B cell (primary cell): ENCODE results near the gene PICK1. TPM values are rescaled to one million over a fixed set of nuclear protein-coding genes. Genes with fewer than 3 reads are reported as not detected.

Source experiments
- ATAC-seq: fragments of 200-7000 bp; cut with Tn5 transposase; one replicate; pipeline ENCODE4 v1.10.0; 2021; ENCODE audit warnings: low read depth, mild to moderate bottlenecking, moderate number of reproducible peaks, moderate library complexity
- CTCF ChIA-PET: fragments of 350-600 bp; sonication (Branson Sonifier 250); formaldehyde crosslinking; loops from one replicate; lab custom pipeline; 2021; ENCODE audit warnings: antibody characterized with exemption, inconsistent platforms; lab: Charles Lee
- POLR2A ChIA-PET: fragments of 350-600 bp; sonication (Branson Sonifier 250); formaldehyde crosslinking; loops from one replicate; lab custom pipeline; 2021; ENCODE audit warnings: antibody characterized with exemption; lab: Charles Lee
- DNase-seq: peaks from one replicate; pipeline ENCODE4 v3.0.0; 2013
- H2AFZ ChIP-seq: 2 replicates; pipeline ENCODE4 v1.6.1; 2012; ENCODE audit warnings: mild to moderate bottlenecking, low read depth, low read length; ENCODE audit not compliant: insufficient read depth, poor library complexity, severe bottlenecking
- H3K27ac ChIP-seq, 2 donors: 1 replicate in 1 of 2; 2 replicates in 1 of 2; pipeline ENCODE4 v1.5.1; 2012 to 2013; ENCODE audit warnings: low read length in 2 of 2, mild to moderate bottlenecking in 2 of 2, moderate library complexity in 1 of 2
- H3K27me3 ChIP-seq, 4 experiments: fragments of 200-600 bp in 1 of 4; sonication (generic) in 1 of 4; replicated peaks in 1 of 4; 1 replicate in 2 of 4; 2 replicates in 2 of 4; pipeline versions ENCODE4 v1.6.1 to v1.7.0; 2013 to 2016; ENCODE audit warnings: low read length in 3 of 4, mild to moderate bottlenecking in 2 of 4, mixed read lengths in 1 of 4, moderate library complexity in 1 of 4; ENCODE audit not compliant: insufficient read depth in 4 of 4, control insufficient read depth in 3 of 4; ENCODE audit errors: control extremely low read depth in 1 of 4
- H3K36me3 ChIP-seq, 2 experiments: replicated peaks in 1 of 2; 1 replicate in 1 of 2; 2 replicates in 1 of 2; pipeline versions ENCODE4 v1.6.1 to v1.7.1; 2013; ENCODE audit warnings: low read length in 1 of 2; ENCODE audit not compliant: insufficient read depth in 2 of 2, control insufficient read depth in 1 of 2; ENCODE audit errors: control extremely low read depth in 1 of 2, extremely low read depth in 1 of 2
- H3K4me1 ChIP-seq, 2 donors: fragments of 200-600 bp in 1 of 2; sonication (generic) in 1 of 2; 1 replicate in 1 of 2; 2 replicates in 1 of 2; pipeline versions ENCODE4 v1.5.1 to v1.6.1; 2013 to 2017; ENCODE audit warnings: low read length in 2 of 2; ENCODE audit not compliant: control insufficient read depth in 2 of 2, insufficient read depth in 2 of 2
- H3K4me2 ChIP-seq: replicated peaks from 2 replicates; pipeline ENCODE3; 2012; ENCODE audit warnings: mild to moderate bottlenecking, low read depth, low read length; ENCODE audit not compliant: poor library complexity, severe bottlenecking
- H3K4me3 ChIP-seq, 5 experiments: fragments of 200-600 bp in 1 of 5; sonication (generic) in 1 of 5; 1 replicate in 3 of 5; 2 replicates in 2 of 5; pipeline versions ENCODE4 v1.5.1 to v1.7.0; 2011 to 2016; ENCODE audit warnings: low read length in 4 of 5, mild to moderate bottlenecking in 4 of 5, low read depth in 2 of 5, control low read depth in 1 of 5, moderate library complexity in 1 of 5; ENCODE audit not compliant: insufficient read depth in 1 of 5; ENCODE audit errors: control extremely low read depth in 1 of 5, extremely low read depth in 1 of 5
- H3K79me2 ChIP-seq: fragments of 200-600 bp; sonication (generic); one replicate; pipeline ENCODE4 v1.6.0; 2016; ENCODE audit warnings: low read length; ENCODE audit not compliant: control insufficient read depth, insufficient read depth
- H3K9ac ChIP-seq: fragments of 200-600 bp; sonication (generic); 2 replicates; pipeline ENCODE4 v1.6.1; 2017; ENCODE audit warnings: mild to moderate bottlenecking, low read length, moderate library complexity
- H3K9me3 ChIP-seq, 3 donors: one replicate each; pipeline versions ENCODE4 v1.6.1 to v1.7.1; 2013; ENCODE audit warnings: low read length in 2 of 3; ENCODE audit not compliant: control insufficient read depth in 2 of 3, insufficient read depth in 1 of 3; ENCODE audit errors: control extremely low read depth in 1 of 3
- H4K20me1 ChIP-seq: 2 replicates; pipeline ENCODE4 v1.6.0; 2012; ENCODE audit warnings: mild to moderate bottlenecking, low read length; ENCODE audit not compliant: insufficient read depth, control insufficient read depth, poor library complexity, severe bottlenecking
- H3K27ac Mint-ChIP-seq: one replicate; pipeline ENCODE4 v1.8.0; 2021; ENCODE audit warnings: mixed read lengths
- H3K27me3 Mint-ChIP-seq: one replicate; pipeline ENCODE4 v1.8.0; 2021; ENCODE audit warnings: mixed read lengths
- H3K4me1 Mint-ChIP-seq: one replicate; pipeline ENCODE4 v1.8.0; 2021; ENCODE audit warnings: mixed read lengths
- H3K4me3 Mint-ChIP-seq: one replicate; pipeline ENCODE4 v1.8.0; 2021; ENCODE audit warnings: mixed read lengths
- H3K9me3 Mint-ChIP-seq: one replicate; pipeline ENCODE4 v1.8.0; 2022; ENCODE audit warnings: mixed read lengths; ENCODE audit not compliant: insufficient read depth
- CTCF ChIP-seq: fragments of 200-600 bp; IDR thresholded peaks from one replicate; pipeline ENCODE4 v1.8.0; 2022; ENCODE audit warnings: antibody characterized with exemption, mild to moderate bottlenecking
- EZH2 ChIP-seq: IDR thresholded peaks from 2 replicates; pipeline ENCODE4 v1.6.1; 2012; ENCODE audit warnings: borderline replicate concordance, low read depth, mild to moderate bottlenecking, moderate library complexity, low read length; ENCODE audit not compliant: insufficient read depth, poor library complexity, severe bottlenecking
- WGBS: methylation state at CpG from one replicate; pipeline ENCODE4 v1.1.5; 2013; ENCODE audit warnings: missing lambda C conversion rate; ENCODE audit not compliant: insufficient coverage; 5-methylcytosine and 5-hydroxymethylcytosine counted together
- intact Hi-C: fragments of 100-400 bp; cut with micrococcal nuclease; formaldehyde crosslinking; loops from one replicate; pipeline ENCODE4 v1.10.0; 2022
- polyA plus RNA-seq: library from polyadenylated mRNA; depleted of rRNA; stranded (reverse); fragments of >200 nt; gene quantifications from 2 replicates; pipeline ENCODE4 v1.2.3, GENCODE V29; 2012
- total RNA-seq, 2 donors: library from RNA; stranded (reverse); fragments of 120-200 nt in 1 of 2; gene quantifications; 1 replicate in 1 of 2; 2 replicates in 1 of 2; pipeline versions ENCODE4 v1.2.3 to v1.2.4, GENCODE V29; 2013 to 2022

The PICK1 gene
- total and polyA plus RNA-seq, 2 donors (not counting 1 experiment from before 2014, with no cell fraction given), result 34.2 to 37.4 TPM

- TF ChIP-seq EZH2 (no peak), CTCF (no peak)
- ChIA-PET POLR2A (no interaction called here), CTCF (interaction anchor here (1.7 kb wide), 1 partner anchor 10 kb away, joined by 4 read pairs; no protein-coding TSS in a partner anchor)
- Histone ChIP-seq H3K27me3 (peaks cover 0 to 12% (median 4%) of the 10 kb centered on the region in 4 experiments), H3K9ac (no peak overlapping the region), H4K20me1 (no peaks in the 10 kb centered on the region), H3K27ac (no peak overlapping the region), H2AFZ (no peak overlapping the region), H3K36me3 (no peaks in the 10 kb centered on the region), H3K4me1 (no peaks in the 10 kb centered on the region), H3K79me2 (no peaks in the 10 kb centered on the region), H3K9me3 (no peaks in the 10 kb centered on the region), H3K4me2 (no peak overlapping the region), H3K4me3 (no peak overlapping the region)
- Mint-ChIP-seq H3K9me3 (no peaks in the 10 kb centered on the region), H3K4me3 (no peak overlapping the region), H3K27ac (no peak overlapping the region), H3K4me1 (no peaks in the 10 kb centered on the region), H3K27me3 (peaks cover 20% of the 10 kb centered on the region)
- 43% methylated on average over 34 of the region's 34 CpGs for WGBS
- intact Hi-C loops, result no loop called here
- DNase-seq, result no peak
- no peak for ATAC-seq
Measured at GRCh38 chr22:38089474-38089851, 32.3 kb downstream of the PICK1 start.

GRCh38 chr22:38097058-38097457 lies 39.9 kb downstream of the PICK1 start:
- H3K9me3 Mint-ChIP-seq, result no peaks in the 10 kb centered on the region
- DNase-seq (no peak), ATAC-seq (no peak)
- no peak overlapping the region for H3K27ac ChIP-seq
- ChIA-PET CTCF (interaction anchor here (1.4 kb wide), 1 partner anchor 17 kb away, joined by 4 read pairs; no protein-coding TSS in a partner anchor), POLR2A (no interaction called here)
- no peak overlapping the region for H3K27ac Mint-ChIP-seq
- no peaks in the 10 kb centered on the region for H3K27me3 ChIP-seq
- no peaks in the 10 kb centered on the region for H3K4me1 ChIP-seq
- no peaks in the 10 kb centered on the region for H3K27me3 Mint-ChIP-seq
- H4K20me1 ChIP-seq, result no peaks in the 10 kb centered on the region
- H3K4me2 ChIP-seq, result no peak overlapping the region
- intact Hi-C loops, result no loop called here
- H3K4me3 ChIP-seq, result no peak overlapping the region
- H3K36me3 ChIP-seq, result no peaks in the 10 kb centered on the region
- no peak overlapping the region for H2AFZ ChIP-seq
- no peak overlapping the region for H3K9ac ChIP-seq
- TF ChIP-seq EZH2 (no peak), CTCF (no peak)
- WGBS, result 94% methylated on average over 6 of the region's 15 CpGs
- H3K4me3 Mint-ChIP-seq, result no peak overlapping the region
- H3K79me2 ChIP-seq, result no peaks in the 10 kb centered on the region
- H3K4me1 Mint-ChIP-seq, result no peaks in the 10 kb centered on the region
- H3K9me3 ChIP-seq, result no peaks in the 10 kb centered on the region
